DOHH2 (cell line): ENCODE data around the gene ETFA.

ENCODE experiments used
- CTCF ChIP-seq: fragments of 200-600 bp; sonication (generic); IDR thresholded peaks from one replicate; pipeline ENCODE4 v1.5.1; 2014; ENCODE audit warnings: antibody characterized with exemption, mild to moderate bottlenecking, low read depth, low read length; ENCODE audit not compliant: poor library complexity, severe bottlenecking
- EZH2phosphoT487 ChIP-seq: fragments of 200-600 bp; sonication (generic); IDR thresholded peaks from 2 replicates; pipeline ENCODE4 v1.6.1; 2017; ENCODE audit warnings: borderline replicate concordance, mild to moderate bottlenecking, antibody characterized with exemption, low read length, moderate library complexity, mixed read lengths

DNA sequence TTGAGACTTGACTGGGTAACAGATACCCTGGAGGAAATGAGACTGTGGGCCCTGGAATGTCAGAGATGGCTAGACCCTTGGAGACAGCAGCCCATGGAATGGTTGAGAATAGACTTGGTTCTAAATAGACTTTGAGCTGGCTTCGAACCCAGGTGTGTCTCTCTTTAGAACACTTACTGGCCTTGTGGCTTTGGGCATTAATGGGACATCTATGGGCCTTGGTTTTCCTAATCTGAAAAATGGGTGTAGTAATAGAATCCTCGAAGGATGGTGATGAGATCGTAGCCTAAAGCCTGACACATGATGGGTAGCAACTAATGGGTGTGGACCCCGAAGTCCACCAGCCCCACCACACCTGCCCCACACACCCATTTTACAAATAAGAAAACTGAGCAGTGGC lies 132.2 kb downstream of the ETFA start:
- no peak for TF ChIP-seq CTCF
- TF ChIP-seq EZH2phosphoT487: no peak
